KMS-11 (cell line): ENCODE measurements around the gene TRIM66.
A peak's percentile ranks its signal among the peaks of the same experiment; 100 is the strongest.

Experiments used
- H2AFZ ChIP-seq: fragments of 200-600 bp; sonication (generic); 2 replicates; pipeline ENCODE4 v1.6.1; 2016; ENCODE audit warnings: antibody characterized with exemption, mixed run types, low read depth
- H3K27ac ChIP-seq: fragments of 200-600 bp; sonication (generic); 2 replicates; pipeline ENCODE4 v1.6.1; 2016; ENCODE audit warnings: mild to moderate bottlenecking, mixed run types
- H3K27me3 ChIP-seq: fragments of 200-600 bp; sonication (generic); 2 replicates; pipeline ENCODE4 v1.6.1; 2017; ENCODE audit warnings: mild to moderate bottlenecking, low read depth, mixed run types, moderate library complexity; ENCODE audit not compliant: insufficient read depth
- H3K36me3 ChIP-seq: fragments of 200-600 bp; sonication (generic); 2 replicates; pipeline ENCODE4 v1.6.1; 2017; ENCODE audit warnings: mild to moderate bottlenecking, mixed run types; ENCODE audit not compliant: insufficient read depth
- H3K4me1 ChIP-seq: fragments of 200-600 bp; sonication (generic); 2 replicates; pipeline ENCODE4 v1.6.1; 2016; ENCODE audit warnings: mild to moderate bottlenecking, low read depth, mixed run types; ENCODE audit not compliant: poor library complexity, severe bottlenecking
- H3K4me2 ChIP-seq: fragments of 200-600 bp; sonication (generic); 2 replicates; pipeline ENCODE4 v1.7.0; 2016; ENCODE audit warnings: mild to moderate bottlenecking, mixed run types
- H3K4me3 ChIP-seq: fragments of 200-600 bp; sonication (generic); IDR thresholded peaks from 2 replicates; pipeline ENCODE4 v1.6.1; 2017; ENCODE audit warnings: low read depth, low read length, mixed read lengths; ENCODE audit not compliant: insufficient read depth
- H3K79me2 ChIP-seq: fragments of 200-600 bp; sonication (generic); 2 replicates; pipeline ENCODE4 v1.6.1; 2016; ENCODE audit warnings: low read depth, mixed run types; ENCODE audit not compliant: insufficient read depth
- H3K9ac ChIP-seq: fragments of 200-600 bp; sonication (generic); 2 replicates; pipeline ENCODE4 v1.6.1; 2016; ENCODE audit warnings: mild to moderate bottlenecking, mixed run types
- H4K20me1 ChIP-seq: fragments of 200-600 bp; sonication (generic); 2 replicates; pipeline ENCODE4 v1.6.1; 2016; ENCODE audit warnings: mild to moderate bottlenecking, mixed run types; ENCODE audit not compliant: insufficient read depth
- TF ChIP-seq, protein P1 (sequence below): fragments of 200-600 bp; sonication (generic); conservative IDR thresholded peaks from 2 replicates; pipeline ENCODE4 v1.6.1; 2017; ENCODE audit warnings: low read depth, mild to moderate bottlenecking, antibody characterized with exemption, low read length, moderate library complexity, mixed read lengths

The TRIM66 gene

DNA sequence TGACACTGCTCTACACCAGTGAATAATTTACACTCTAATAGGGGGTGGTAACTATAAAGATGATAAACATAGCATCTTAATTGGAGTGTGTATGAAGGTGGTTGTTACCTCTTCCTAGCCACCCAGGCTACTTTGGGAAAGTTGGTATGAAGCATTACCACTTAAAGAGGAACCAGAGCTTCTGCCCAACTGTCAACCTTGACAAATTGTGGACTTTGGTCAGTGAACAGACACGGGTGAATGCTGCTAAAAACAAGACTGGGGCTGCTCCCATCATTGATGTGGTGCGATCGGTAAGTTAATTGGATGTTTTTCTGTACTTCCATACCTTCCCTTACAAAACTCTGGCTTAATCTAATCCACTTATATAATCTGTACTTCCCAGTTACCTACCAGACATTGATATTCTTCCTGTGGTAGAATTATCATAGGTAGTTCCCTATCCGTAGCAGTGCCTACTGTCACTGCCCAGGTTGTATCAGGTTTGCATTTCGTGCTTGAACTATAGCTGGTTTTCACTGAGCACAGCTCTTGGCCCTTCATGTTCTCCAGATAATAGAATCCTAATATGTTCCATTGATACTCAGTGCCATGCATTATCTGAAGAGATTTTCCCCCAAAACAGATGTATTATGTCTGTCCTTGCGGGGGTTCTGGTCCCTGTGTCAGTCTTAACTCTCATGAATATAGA is 2.3 kb upstream of the TRIM66 start:
- peak overlapping the region; percentile 89; the same call in 1 of the 2 replicates for H3K27ac ChIP-seq
- H3K4me3 ChIP-seq: no peak overlapping the region
- H3K36me3 ChIP-seq: peaks cover 21% of the 10 kb centered on the region; the same call in 1 of the 2 replicates
- H3K4me1 ChIP-seq: peaks cover 43% of the 10 kb centered on the region
- TF ChIP-seq, protein P1, sequence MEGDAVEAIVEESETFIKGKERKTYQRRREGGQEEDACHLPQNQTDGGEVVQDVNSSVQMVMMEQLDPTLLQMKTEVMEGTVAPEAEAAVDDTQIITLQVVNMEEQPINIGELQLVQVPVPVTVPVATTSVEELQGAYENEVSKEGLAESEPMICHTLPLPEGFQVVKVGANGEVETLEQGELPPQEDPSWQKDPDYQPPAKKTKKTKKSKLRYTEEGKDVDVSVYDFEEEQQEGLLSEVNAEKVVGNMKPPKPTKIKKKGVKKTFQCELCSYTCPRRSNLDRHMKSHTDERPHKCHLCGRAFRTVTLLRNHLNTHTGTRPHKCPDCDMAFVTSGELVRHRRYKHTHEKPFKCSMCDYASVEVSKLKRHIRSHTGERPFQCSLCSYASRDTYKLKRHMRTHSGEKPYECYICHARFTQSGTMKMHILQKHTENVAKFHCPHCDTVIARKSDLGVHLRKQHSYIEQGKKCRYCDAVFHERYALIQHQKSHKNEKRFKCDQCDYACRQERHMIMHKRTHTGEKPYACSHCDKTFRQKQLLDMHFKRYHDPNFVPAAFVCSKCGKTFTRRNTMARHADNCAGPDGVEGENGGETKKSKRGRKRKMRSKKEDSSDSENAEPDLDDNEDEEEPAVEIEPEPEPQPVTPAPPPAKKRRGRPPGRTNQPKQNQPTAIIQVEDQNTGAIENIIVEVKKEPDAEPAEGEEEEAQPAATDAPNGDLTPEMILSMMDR: no peak
- H3K4me2 ChIP-seq: peak overlapping the region; percentile 66
- peaks cover 41% of the 10 kb centered on the region for H3K79me2 ChIP-seq
- no peaks in the 10 kb centered on the region for H3K27me3 ChIP-seq
- H2AFZ ChIP-seq: no peak overlapping the region
- H4K20me1 ChIP-seq: no peaks in the 10 kb centered on the region
- H3K9ac ChIP-seq: peak overlapping the region; percentile 98; the same call in 1 of the 2 replicates

DNA sequence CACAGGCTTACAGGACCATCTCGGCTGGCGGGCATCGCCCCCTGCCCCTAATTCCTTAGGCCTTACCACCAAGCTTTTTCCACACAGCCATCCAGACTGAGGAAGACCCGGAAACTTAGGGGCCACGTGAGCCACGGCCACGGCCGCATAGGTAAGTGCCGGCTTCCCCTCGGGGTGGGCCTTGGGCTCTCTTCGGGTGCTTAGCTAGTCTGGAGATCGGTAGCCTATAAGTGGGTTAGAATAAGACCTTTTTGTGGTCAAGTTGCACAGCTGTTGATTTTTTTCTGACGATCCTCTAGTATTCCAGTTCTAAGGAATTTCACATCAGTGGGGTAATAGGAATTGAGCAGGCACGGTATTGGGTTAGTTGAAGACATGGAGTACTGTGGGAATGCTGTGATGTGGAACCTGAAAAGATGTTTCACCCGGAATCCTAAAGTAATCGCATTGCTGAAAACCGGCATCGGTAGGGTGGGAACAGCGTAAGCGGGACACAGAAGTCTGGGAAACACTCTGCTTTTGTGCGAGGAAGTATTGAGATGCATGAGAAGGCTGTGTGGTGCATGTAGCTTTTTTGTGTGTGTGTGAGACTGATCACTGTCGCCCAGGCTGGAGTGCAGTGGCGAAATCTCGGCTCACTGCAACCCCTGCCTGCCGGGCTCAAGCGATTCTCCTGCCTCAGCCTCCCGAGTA is 796 bp upstream of the TRIM66 start:
- Histone ChIP-seq H3K4me3 (no peak overlapping the region), H3K27me3 (no peaks in the 10 kb centered on the region), H3K9ac (peak overlapping the region; percentile 98), H4K20me1 (no peaks in the 10 kb centered on the region), H3K4me1 (peaks cover 38% of the 10 kb centered on the region), H3K79me2 (peaks cover 41% of the 10 kb centered on the region), H3K36me3 (peaks cover 21% of the 10 kb centered on the region; the same call in 1 of the 2 replicates), H3K4me2 (peak overlapping the region; percentile 66), H3K27ac (peak overlapping the region; percentile 89), H2AFZ (0 out of 2 replicates have a peak overlapping the region, but pooled peaks have one; percentile 66)
- TF ChIP-seq, protein P1: no peak

DNA sequence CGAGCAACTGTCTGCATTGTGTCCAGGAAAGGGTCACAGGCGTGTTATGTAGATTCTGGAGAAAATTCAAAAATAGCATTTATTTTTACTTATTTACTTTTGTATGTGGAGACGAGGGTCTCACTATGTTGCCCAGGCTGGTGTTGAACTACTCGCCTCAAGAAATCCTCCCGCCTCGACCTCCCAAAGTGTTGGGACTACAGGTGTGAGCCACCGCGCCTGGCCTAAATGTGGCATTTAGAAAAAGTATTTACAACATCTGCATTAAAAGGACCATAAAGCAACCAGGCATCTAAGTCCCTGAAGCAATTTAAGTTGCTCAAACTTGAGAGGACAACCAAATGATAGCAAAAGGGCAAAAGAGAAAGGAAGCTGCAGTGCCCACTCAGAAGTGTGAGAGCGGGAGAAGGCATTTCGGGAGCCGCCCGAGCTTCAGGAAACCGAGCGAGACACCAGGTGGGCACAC is 595 bp downstream of the TRIM66 start:
- TF ChIP-seq, protein P1: no peak
- Histone ChIP-seq H3K4me1 (peaks cover 33% of the 10 kb centered on the region), H3K27ac (peak overlapping the region; percentile 89), H3K79me2 (peaks cover 41% of the 10 kb centered on the region), H2AFZ (peak overlapping the region; percentile 66), H3K9ac (peak overlapping the region; percentile 98), H4K20me1 (no peaks in the 10 kb centered on the region), H3K4me3 (no peak overlapping the region), H3K36me3 (peaks cover 21% of the 10 kb centered on the region; the same call in 1 of the 2 replicates), H3K27me3 (no peaks in the 10 kb centered on the region), H3K4me2 (peak overlapping the region; percentile 94)

DNA sequence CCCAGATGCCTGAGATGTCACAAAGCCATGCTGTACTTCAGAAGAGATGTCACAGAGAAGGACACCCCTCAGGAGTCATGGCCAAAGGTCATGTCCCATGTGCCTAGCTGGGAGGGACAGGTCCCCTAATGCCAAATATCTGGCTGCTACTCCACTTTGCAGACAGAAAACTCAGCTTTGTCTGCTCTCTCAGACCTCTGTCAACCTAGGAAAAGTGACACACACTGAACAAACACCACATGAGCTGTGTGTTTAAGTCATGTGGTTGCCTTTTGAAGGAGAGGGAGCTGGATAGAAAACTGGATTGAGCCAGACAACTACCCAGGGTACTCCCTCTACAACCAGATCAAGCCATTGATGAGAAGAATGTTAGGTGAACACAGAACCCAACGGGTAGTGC is 3.5 kb downstream of the TRIM66 start:
- H3K36me3 ChIP-seq: peaks cover 5% of the 10 kb centered on the region; the same call in 1 of the 2 replicates
- H4K20me1 ChIP-seq: no peaks in the 10 kb centered on the region
- no peak overlapping the region for H3K27ac ChIP-seq
- H3K9ac ChIP-seq: no peak overlapping the region
- H3K4me3 ChIP-seq: no peak overlapping the region
- TF ChIP-seq, protein P1: no peak
- peaks cover 21% of the 10 kb centered on the region for H3K79me2 ChIP-seq
- H3K4me2 ChIP-seq: no peak overlapping the region
- peaks cover 5% of the 10 kb centered on the region for H3K4me1 ChIP-seq
- no peaks in the 10 kb centered on the region for H3K27me3 ChIP-seq
- no peak overlapping the region for H2AFZ ChIP-seq
